DMS53 treated with DMSO at 0.1 percent for 48 hours (cell line): ENCODE measurements around the gene H19.

Experiments
- DNase-seq: peaks from one replicate; lab custom pipeline; 2025; ENCODE audit not compliant: unreplicated experiment; lab: John Stamatoyannopoulos, UW

H19 gene

GRCh38 chr11:1948389-1948788 is 49.3 kb downstream of the H19 start:
- DNase-seq, result no peak

- no peak for DNase-seq
Observed at GRCh38 chr11:1947592-1948237, 49.9 kb downstream of the H19 start.

GRCh38 chr11:1946812-1947484 is 50.7 kb downstream of the H19 start, which contains the start of gene MRPL23:
TSS of gene MRPL23 (plus strand) at chr11:1947332. CDS start at chr11:1947363, 31 bp downstream.
- no peak for DNase-seq
